CD4-positive, alpha-beta T cell treated with Interleukin-17A for 1 hour (primary cell): Measurements from ENCODE around the gene SLC66A2.
"Not testable (repeated sequence)": the region's sequence is repeated elsewhere in the genome, so short reads cannot be mapped to it uniquely, and the experiment has no call there.

Experiments used
- DNase-seq: peaks from one replicate; pipeline ENCODE4 v3.0.0-alpha.2; 2020

The SLC66A2 gene

DNA sequence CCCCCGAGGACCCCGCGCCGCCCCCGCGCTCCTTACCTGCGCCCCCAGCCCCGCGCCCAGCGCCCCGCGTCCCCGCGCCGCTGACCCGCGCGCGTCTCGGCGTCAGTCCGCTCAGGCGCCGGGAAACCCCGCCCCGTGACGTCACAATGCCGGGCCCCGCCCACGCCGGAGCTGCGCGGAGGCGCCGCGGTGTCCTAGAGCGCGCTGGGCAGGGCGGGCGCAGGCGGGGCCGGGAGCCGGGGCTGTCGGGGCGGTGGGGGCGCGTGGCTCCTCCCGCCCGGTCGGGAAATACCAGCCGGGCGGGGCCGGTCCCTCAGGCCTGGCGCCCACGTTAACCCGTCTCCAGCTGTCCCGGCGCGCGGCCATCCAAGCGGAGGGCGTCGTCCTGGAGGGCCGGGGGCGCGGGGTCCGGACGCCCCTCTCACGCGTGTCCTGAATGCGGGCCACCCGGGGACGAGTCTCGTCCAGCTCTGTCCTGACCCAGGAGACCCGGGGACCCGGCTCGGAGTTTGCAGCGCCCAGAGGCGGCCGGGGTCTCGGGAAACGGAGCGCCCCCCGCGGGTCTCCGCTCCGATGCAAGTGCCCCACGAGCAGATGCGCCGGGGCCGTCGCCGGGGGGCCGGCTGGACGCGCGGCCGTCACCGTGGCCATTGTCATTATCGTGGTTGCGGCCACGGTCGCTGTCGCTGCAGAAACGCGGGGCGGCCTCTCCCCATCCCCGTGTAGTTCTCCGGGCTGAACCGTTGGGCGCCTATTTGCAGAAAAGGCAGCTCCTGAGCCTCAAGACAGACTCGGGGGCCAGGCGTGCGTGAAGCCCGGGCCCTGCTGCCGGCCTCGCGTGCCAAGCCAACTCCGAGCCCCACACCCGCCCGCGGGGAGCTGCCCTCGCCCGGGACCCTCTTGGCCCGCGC, at the start of gene SLC66A2:
Gene SLC66A2, minus strand, starts transcription at position 109 of the 911 bp plus-strand sequence. CDS start 727 bp downstream, outside the sequence.
- peak; percentile 95 for DNase-seq

DNA sequence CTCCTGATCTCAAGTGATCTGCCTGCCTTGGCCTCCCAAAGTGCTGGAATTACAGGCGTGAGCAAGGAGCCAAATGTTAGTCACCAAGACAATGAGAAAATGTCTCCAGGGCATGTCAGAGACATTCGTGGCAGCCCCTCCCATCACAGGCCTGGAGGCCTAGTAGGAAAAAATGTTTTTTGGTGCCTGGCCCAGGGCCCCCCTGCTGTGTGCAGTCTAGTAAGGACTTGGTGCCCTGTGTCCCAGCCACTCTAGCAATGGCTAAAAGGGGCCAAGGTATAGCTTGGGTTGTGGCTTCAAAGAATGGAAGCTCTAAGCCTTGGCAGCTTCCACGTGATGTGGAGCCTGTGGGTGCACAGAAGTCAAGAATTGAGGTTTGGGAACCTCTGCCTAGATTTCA, 49.4 kb upstream of the SLC66A2 start:
- no peak for DNase-seq

DNA sequence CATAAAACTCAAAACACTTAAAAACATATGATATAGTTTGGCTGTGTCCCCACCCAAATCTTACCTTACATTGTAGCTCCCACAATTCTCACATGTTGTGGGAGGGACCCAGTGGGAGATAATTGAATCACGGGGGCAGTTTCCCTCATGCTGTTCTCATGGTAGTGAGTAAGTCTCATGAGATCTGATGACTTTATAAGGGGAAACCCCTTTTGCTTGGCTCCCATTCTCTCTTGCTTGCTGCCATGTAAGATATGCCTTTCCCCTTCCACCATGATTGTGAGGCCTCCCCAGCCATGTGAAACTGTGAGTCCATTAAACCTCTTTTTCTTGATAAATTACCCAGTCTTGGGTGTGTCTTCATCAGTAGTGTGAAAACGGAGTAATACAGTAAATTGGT, 48.2 kb upstream of the SLC66A2 start:
- DNase-seq, result not testable (repeated sequence)

DNA sequence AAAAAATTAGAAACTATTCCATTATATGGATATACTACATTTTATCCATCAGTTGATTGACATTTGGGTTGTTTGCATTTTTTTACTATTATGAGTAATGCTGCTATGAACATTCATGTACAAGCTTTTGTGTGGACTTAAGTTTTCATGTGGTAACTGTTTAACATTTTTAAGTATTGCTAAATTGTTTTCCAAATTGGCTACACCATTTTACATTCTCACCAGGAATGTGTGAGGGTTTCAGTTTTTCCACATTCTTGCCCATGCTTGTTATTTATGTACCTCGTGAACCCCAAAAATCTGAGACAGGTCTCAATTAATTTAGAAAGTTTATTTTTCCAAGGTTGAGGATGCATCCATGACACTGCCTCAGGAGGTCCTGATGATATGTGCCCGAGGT, 40.0 kb upstream of the SLC66A2 start:
- DNase-seq, result no peak

DNA sequence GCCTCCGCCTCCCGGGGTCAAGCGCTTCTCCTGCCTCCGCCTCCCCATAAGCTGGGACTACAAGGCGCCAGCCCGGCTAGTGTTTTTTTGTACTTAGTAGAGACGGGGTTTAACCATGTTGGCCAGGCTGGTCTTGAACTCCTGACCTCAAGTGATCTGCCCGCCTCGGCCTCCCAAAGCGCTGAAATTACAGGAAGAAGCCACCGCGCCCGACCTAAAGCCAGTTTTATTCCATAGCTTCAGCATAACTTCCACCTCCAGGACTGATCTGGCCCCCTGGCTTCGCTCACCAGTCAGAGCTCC, 37.7 kb upstream of the SLC66A2 start:
- peak; percentile 13 for DNase-seq

DNA sequence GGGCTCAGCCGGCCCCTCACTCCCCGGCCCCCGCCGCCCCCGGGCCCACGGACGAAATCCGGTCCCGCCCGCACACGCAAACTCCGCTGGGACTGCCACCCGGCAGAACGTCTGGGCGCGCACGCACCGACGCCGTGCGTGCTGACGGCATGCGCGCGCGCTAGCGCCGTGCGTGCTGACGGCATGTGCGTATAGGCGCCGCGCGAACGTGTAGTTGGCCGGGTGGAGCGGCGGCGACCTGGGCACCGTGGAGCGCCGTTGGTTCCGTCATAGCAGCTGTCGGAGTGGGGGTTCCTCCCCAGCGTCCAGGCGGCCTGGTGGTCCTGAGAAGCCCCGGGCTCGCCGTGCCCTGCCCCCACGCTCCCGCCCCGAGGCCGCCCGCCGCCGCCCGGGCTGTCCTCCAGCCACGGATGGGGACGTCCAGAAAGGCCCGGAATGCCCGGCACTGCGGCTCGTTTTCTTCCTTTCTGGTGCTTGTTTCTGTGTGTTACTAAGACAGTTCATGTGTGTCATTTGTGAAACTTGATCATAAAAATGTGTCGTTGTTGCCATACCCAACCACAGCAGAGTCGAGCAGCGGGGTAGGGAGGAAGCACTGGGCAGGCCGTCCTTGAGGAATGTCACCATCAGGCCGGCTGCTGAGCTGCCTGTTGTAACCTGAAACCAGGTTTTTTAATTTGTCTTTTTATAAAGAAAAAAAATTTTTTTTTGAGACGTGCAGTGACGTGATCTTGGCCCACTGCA, 37.2 kb upstream of the SLC66A2 start, which contains the start of gene TXNL4A:
Gene TXNL4A, minus strand, starts transcription at position 113 of the 744 bp plus-strand sequence. CDS start 171 bp downstream, outside the sequence.
- peak; percentile 83 for DNase-seq

DNA sequence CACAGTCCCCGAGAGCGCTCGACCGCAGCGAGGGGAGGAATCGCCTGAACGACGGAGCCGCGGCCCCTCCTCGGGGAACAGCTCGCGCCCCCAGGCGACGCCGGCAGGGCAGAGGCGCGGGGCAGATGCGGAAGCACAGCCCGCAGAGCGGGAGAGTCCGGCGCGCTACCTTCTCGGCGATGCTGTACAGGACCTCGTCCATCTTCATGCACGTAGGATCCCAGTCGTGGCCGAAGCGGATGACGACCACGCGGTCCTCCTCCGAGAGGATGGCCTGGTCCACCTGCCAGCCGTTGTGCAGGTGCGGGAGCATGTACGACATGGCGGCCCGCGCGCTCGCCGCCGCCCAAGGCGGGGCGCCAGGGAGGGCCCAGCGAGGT, 36.6 kb upstream of the SLC66A2 start:
- peak; percentile 61 for DNase-seq

DNA sequence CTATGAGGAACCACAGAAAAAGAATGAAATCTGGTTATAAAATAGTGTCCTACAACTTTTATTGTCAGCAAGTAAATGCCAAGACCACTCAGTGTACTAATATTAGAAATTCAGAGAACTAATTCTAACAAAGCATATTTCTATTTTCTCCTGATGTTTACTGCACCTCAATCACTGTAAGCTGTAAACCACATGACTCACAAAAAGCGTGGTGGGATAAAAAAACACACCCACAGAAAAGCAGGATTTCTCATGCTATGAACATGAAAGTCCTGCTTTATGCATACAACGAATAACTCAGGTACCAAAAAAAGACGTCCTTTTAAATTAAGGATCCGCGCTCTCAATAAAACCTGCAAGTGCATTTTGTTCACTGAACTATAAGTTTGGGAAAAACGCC, 36.1 kb upstream of the SLC66A2 start:
- DNase-seq, result no peak

DNA sequence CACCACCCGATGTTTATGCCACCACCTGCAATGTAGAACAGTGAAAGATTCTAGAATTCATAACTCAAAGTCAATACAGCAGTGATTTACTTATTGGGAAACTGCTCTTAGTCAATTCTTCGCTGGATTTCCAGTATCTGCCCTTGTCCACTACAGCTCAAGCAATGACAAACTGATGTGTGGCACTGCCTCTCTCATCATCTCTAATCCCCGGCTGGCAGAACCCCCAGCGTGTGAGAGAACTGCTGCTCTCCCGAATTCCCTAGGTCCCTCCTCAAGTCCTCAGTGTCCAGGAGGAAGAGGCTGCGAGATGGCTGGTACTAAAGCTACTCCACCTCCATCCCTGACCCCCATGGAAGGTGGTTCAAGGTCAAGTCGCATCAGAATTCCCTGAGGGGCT, 35.3 kb upstream of the SLC66A2 start:
- DNase-seq, result no peak

DNA sequence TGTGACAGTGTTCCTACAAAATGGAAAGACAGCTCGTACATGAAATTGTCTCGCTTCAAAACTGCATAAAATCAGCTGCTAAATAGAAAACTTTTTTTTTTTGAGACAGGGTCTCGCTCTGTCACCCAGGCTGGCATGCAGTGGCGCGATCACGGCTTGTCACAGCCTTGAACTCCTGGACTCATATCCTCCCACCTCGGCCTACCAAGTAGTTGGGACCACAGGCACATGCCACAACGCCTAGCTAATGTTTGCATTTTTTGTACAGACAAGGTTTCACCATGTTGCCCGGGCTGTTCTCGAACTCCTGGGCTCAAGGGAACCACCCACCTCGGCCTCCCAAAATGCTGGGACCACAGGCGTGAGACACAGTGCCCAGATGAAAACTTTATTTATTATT, 33.7 kb upstream of the SLC66A2 start:
- DNase-seq, result no peak

DNA sequence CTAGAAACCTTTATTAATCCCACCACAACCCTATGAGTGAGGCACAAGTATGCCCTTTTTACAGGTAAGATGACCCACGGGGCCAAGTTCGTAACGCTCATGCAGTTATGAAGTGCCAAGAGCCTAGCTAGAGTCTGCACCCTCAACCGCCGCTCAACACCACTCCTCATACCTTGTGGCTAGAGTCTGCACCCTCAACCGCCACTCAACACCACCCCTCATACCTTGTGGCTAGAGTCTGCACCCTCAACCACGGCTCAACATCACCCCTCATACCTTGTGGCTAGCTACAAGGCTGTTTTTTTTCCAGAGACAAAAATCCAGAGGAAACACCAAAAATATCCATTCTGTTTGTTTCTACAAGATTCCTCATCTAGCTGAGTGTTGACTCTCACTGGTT, 32.3 kb upstream of the SLC66A2 start:
- peak; percentile 24 for DNase-seq

DNA sequence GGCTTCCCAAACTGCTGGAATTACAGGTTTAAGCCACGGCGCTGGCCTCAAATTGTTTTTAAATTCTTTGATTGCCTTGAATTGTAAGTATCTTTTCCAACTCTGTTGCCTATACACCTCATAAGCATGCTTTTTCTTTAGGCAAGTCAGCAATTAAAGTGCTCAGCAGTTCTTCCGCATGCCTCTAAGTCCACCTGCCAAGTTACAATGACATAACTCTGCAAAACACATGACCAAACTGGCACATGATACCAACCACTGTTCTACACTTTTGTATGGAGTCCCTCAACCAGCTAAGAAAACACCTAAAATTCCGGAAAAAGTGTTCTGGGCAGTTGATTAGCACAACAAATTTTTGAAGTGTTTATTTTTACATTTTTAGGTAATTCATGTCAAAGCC, 31.8 kb upstream of the SLC66A2 start:
- DNase-seq, result no peak

DNA sequence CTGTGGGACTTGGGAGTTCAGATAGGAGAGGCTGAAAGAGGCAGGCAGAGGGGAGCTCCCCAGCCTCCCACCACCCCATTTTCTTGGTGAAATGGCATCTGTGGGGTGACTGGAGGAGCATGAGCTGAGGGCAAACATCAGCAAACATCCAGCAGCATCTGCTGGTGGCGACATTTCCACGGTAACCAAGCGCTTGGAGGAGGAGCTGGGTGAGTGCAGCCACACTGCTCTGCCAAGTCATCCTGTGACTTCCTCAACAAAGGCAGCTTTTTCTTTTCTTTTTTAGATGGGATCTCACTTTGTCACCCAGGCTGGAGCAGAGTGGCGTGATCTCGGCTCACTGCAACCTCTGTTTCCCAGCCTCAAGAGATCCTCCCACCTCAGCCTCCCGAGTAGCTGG, 31.3 kb upstream of the SLC66A2 start:
- DNase-seq, result no peak

DNA sequence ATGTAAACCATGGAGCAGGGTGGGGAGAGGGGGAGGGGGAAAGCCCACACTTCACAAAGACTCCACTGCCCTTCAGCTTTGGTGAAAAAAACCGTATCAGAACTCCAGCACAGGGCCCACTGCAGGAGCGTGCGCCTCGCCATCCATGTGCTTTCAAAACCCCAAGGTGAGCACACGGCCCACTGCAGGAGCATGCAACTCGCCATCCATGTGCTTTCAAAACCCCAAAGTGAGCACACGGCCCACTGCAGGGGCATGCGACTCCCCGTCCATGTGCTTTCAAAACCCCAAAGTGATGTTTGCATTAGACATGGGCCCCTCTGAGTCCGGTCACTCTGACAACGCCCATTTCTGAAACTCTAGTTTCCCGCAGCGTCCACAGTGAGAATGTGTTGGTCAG, 29.1 kb upstream of the SLC66A2 start:
- no peak for DNase-seq

DNA sequence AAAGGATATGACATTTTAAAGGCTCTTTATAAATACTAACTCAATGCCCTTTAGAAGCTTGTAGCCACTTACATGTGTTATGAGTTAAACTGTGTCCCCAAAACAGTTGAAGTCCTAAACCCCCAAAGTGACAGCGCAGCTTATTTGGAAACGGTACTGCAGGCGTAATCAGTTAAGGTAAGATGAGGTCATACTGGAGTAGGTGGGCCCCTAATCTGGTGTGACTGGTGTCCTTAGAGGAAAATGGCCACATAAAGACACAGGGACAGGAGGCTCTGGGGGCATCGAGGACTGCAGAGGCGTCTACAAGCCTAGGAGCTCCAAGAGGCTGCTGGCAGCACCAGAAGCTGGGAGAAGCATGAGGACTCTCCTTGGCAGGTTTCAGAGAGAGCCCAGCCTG, 28.4 kb upstream of the SLC66A2 start:
- DNase-seq, result no peak

DNA sequence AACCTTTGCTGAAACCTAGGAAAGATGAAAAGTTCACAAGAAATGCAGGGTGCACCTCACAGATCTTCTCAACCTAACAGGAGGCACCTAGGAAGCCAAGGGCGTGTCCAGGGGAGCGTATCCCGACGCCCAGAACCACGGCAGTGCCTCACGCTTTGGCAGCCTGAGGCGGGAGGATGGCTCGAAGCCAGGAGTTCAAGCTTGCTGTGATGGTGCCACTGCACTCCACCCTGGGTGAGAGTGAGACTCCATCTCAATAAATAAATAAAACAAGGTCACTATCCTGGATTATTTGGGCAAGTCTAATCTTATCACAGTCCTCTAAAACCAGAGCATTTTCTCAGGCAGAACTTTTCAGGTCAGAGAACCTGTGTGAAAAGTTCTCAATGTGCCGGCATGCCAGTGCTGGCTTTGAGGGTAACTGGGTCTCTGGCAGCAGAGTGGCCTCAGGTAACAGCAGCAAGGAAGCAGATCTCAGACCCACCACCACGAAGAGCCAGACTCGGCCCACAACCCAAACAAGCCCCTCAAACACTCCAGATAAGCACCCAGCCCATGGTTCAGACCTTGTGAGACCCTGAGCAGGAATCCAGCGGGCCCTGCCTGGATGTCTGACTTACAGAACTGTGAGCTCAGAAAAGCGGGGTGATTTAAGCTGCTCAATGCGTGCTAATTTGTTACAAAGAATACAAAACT, 24.7 kb upstream of the SLC66A2 start:
- no peak for DNase-seq

DNA sequence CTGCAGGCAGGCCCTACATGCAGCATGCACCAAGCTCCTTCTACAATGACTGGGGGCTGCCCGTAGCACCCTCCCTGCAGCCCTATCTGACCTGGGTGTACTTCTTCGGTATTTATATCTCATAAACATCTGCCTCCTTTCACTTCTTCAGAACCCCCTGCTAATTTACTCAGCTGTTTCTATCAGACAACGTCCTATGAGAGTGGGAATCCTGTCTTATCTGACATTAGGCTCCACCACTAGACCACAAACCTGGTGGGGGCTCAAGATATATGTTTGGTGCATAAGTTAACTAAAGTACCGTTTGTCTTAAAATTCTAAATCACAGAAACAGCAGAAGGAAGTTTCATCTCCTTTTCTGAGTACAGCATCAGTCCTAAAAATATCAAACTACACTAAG, 23.6 kb upstream of the SLC66A2 start:
- no peak for DNase-seq

DNA sequence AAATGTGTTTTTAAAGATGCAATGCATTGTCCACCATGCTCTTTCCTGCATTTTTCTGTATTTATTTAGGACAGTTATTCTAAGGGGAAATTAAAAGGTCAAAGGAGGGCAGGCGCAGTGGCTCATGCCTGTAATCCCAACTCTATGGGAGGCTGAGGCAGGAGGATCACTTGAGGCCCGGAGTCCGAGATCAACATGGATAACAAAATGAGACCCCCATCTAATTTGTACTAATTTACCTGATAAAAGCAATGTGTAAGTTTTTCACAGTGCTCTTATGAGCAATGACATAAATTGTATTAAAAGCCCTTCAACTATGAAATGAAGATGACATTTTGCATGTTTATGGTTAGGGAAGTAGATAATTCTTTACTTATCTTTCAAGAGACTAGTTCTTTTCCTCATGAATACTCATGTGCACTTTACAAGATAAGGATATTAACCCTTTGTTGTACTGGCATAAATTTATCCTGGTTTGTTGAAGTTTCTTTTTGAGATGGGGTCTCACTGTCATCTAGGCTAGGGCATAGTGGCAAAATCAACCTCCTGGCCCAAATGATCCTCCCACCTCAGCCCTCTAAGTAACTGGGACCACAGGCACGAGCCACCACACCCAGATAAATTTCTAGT, 22.7 kb upstream of the SLC66A2 start:
- no peak for DNase-seq

DNA sequence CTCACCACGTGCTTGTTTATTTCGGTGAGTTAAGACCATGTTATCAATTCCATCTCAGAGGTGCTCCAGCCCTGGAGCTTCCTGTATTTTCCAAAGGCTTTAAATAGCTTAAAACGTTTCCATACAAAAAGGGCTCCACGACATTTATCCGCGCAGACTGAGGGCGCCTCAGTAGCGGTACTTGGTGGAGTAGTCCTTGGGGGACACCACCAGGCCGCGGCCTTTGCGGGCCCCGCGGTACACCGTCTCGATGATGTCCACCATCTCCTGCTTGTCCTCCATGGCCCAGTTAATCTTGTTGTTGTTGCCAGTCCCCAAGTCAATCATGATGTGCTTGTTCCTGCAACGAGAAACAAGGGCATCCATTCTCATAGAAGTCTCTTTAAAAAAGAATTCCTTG, 22.1 kb upstream of the SLC66A2 start:
- DNase-seq, result no peak

DNA sequence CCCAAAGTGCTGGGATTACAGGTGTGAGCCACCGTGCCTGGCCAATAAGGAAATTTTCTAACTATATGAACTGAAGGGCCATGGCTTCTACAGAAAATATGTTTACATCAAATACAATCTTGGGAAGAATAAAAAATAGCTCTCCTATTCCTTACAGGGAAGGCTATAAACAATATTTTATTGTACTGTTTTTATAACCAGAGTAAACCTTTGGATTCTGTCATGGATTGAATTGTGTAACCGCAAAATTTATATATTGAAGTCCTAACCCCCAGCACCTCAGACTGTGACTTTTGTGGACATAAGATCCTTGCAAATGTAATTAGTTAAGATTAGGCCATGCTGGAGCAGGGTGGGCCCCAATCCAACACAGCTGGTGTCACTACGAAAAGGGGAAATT, 21.3 kb upstream of the SLC66A2 start:
- DNase-seq, result no peak

DNA sequence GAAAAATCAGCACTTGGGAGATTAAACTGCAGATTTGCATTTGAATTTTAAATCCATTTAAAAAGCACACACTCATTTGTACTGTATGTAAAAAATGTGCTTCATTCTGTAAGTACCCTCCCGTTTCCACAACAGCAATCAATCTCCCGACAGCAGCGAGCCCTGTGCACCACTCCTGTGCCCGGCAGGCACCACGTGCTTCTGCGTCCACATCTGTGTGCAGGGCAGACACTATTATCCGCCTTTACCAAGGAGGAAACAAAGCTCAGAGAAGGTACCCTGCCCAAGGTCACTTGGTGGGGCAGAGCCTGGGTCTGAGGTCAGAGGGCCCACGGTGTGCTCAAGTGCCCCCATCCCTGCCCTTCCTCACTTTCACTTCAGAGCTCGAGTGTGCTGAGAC, 20.5 kb upstream of the SLC66A2 start:
- no peak for DNase-seq

DNA sequence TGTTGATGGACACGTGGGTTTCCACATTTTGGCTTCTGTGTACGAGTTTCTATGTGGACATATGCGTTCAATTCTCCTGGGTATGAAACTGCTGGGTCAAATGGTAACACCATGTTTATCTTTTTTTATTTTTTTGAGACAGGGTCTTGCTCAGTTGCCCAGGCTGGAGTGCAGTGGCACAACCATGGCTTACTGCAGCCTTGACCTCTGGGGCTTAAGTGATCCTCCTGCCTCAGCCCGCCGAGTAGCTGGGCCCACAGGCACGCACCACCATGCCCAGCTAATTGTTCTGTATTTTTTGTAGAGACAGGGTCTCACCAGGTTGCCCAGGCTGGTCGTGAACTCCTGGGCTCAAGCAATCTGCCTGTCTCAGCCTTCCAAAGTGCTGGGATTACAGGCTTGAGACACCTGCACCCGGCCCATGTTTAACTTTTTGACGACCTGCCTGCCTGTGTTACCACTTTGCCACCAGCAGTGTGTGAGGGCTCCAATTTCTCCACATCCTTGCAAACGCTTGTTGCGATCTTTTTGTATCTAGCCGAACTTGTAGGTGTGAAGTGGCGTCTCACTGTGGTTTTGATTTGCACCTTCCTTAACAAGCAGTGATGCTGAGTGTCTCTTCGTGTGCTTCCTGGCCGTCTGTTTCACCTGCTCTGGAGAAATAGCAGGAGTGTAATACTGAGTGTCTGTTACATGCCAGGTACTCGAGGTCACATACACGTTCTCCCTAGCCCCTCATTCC, 19.9 kb upstream of the SLC66A2 start:
- no peak for DNase-seq
